ENCODE results near the gene MTUS2.

- no peak for TF ChIP-seq POLR2A (IDR thresholded peaks at IDR 0.05)
- TF ChIP-seq CTCF (IDR thresholded peaks at IDR 0.05) = no peak
- TF ChIP-seq EP300 (IDR thresholded peaks at IDR 0.05) = no peak
- no peak for TF ChIP-seq POLR2AphosphoS5 (IDR thresholded peaks at IDR 0.05)
Observed at GRCh38 chr13:28822801-28823200, 2.7 kb downstream of the MTUS2 start.
